Fibroblast of lung (primary cell): ENCODE data around the gene UBN2. TPM values are rescaled to one million over a fixed set of nuclear protein-coding genes. Genes with fewer than 3 reads are reported as not detected.

ENCODE experiments used
- DNase-seq, 2 donors: peaks; one replicate each; pipeline versions ENCODE4 v3.0.0 to v3.0.0-alpha.2; 2010; ENCODE audit warnings: low read depth in 2 of 2
- H2AFZ ChIP-seq: 2 replicates; pipeline ENCODE4 v1.5.1; 2012; ENCODE audit warnings: low read length, control low read depth, inconsistent platforms
- H3K27ac ChIP-seq: 2 replicates; pipeline ENCODE4 v1.5.1; 2011; ENCODE audit warnings: low read length, control low read depth; ENCODE audit not compliant: insufficient read depth
- H3K27me3 ChIP-seq: 2 replicates; pipeline ENCODE4 v1.5.1; 2011; ENCODE audit warnings: mild to moderate bottlenecking, low read length; ENCODE audit not compliant: control insufficient read depth, insufficient read depth
- H3K36me3 ChIP-seq: 2 replicates; pipeline ENCODE4 v1.5.1; 2011; ENCODE audit warnings: low read length; ENCODE audit not compliant: control insufficient read depth, insufficient read depth
- H3K4me1 ChIP-seq: 2 replicates; pipeline ENCODE4 v1.5.1; 2011; ENCODE audit warnings: low read length; ENCODE audit not compliant: control insufficient read depth, insufficient read depth; ENCODE audit errors: extremely low read depth
- H3K4me2 ChIP-seq: 2 replicates; pipeline ENCODE4 v1.5.1; 2011; ENCODE audit warnings: low read length, control low read depth; ENCODE audit not compliant: insufficient read depth; ENCODE audit errors: extremely low read depth
- H3K4me3 ChIP-seq, 4 experiments: fragments of 200-600 bp in 1 of 4; sonication (generic) in 1 of 4; replicated peaks in 1 of 4; 2 replicates each; pipeline ENCODE4 v1.5.1; 2011 to 2016; ENCODE audit warnings: low read length in 4 of 4, low read depth in 3 of 4, mild to moderate bottlenecking in 3 of 4, control low read depth in 2 of 4, inconsistent platforms in 1 of 4, mixed read lengths in 1 of 4; ENCODE audit not compliant: insufficient read depth in 1 of 4; ENCODE audit errors: control extremely low read depth in 1 of 4
- H3K79me2 ChIP-seq: 2 replicates; pipeline ENCODE4 v1.5.1; 2012; ENCODE audit warnings: mild to moderate bottlenecking, low read length, inconsistent platforms; ENCODE audit not compliant: control insufficient read depth, insufficient read depth
- H3K9ac ChIP-seq: 2 replicates; pipeline ENCODE4 v1.5.1; 2011; ENCODE audit warnings: mild to moderate bottlenecking, low read length, control low read depth; ENCODE audit not compliant: insufficient read depth
- H3K9me3 ChIP-seq: 2 replicates; pipeline ENCODE4 v1.5.1; 2012; ENCODE audit warnings: low read depth, low read length; ENCODE audit not compliant: control insufficient read depth, insufficient read depth
- H4K20me1 ChIP-seq: 2 replicates; pipeline ENCODE4 v1.5.1; 2011; ENCODE audit warnings: low read length; ENCODE audit not compliant: control insufficient read depth, insufficient read depth; ENCODE audit errors: extremely low read depth
- EZH2 ChIP-seq: IDR thresholded peaks from 2 replicates; pipeline ENCODE4 v1.5.1; 2012; ENCODE audit warnings: low read length, control low read depth, mild to moderate bottlenecking; ENCODE audit errors: missing control alignments
- polyA plus RNA-seq, 2 donors: library from polyadenylated mRNA; depleted of rRNA in 1 of 2; stranded (reverse) in 1 of 2; unstranded in 1 of 2; fragments of >200 nt; gene quantifications; 2 replicates each; pipeline ENCODE4 v1.2.1, GENCODE V29; 2011 to 2012; ENCODE audit warnings: missing spikeins in 1 of 2
- total RNA-seq: library from RNA; depleted of rRNA; stranded (reverse); fragments of >200 nt; gene quantifications from 2 replicates; pipeline ENCODE4 v1.2.1, GENCODE V29; 2014
- TF ChIP-seq, protein P1 (sequence below), 2 donors: IDR thresholded peaks in 1 of 2; conservative IDR thresholded peaks in 1 of 2; 1 replicate in 1 of 2; 2 replicates in 1 of 2; pipeline ENCODE4 v1.5.1; 2011 to 2012; ENCODE audit warnings: low read length in 2 of 2, control low read depth in 1 of 2, inconsistent platforms in 1 of 2, low read depth in 1 of 2, mild to moderate bottlenecking in 1 of 2

The UBN2 gene
- total and polyA plus RNA-seq, 2 donors (not counting 1 experiment from before 2014, with no cell fraction given): 2.2 to 5.9 TPM

DNA sequence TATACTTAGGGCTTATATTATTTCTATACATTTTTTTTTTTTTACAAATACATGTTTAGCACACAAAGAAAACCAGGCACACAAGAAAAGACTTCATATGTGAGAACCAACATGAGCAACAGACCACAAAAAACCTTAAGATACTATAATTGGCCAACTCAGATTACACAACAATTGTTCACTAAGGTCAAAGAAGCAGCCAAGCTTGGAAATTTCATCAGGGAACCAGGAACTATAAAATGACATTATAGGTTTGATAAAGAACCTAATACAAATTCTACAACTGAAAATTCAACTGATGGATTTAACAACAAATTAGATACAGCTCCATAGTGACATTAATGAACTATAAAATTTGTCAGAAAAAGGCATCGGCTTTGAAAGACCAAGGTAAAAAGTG is 124.3 kb downstream of the UBN2 start:
- Histone ChIP-seq H3K9me3 (no peaks in the 10 kb centered on the region), H3K36me3 (no peaks in the 10 kb centered on the region), H4K20me1 (no peaks in the 10 kb centered on the region), H2AFZ (no peak overlapping the region), H3K9ac (no peak overlapping the region), H3K27ac (no peak overlapping the region), H3K4me2 (no peak overlapping the region), H3K4me1 (no peaks in the 10 kb centered on the region), H3K4me3 (no peak overlapping the region), H3K79me2 (peaks cover 3% of the 10 kb centered on the region), H3K27me3 (no peaks in the 10 kb centered on the region)
- TF ChIP-seq EZH2: no peak
- TF ChIP-seq, protein P1, sequence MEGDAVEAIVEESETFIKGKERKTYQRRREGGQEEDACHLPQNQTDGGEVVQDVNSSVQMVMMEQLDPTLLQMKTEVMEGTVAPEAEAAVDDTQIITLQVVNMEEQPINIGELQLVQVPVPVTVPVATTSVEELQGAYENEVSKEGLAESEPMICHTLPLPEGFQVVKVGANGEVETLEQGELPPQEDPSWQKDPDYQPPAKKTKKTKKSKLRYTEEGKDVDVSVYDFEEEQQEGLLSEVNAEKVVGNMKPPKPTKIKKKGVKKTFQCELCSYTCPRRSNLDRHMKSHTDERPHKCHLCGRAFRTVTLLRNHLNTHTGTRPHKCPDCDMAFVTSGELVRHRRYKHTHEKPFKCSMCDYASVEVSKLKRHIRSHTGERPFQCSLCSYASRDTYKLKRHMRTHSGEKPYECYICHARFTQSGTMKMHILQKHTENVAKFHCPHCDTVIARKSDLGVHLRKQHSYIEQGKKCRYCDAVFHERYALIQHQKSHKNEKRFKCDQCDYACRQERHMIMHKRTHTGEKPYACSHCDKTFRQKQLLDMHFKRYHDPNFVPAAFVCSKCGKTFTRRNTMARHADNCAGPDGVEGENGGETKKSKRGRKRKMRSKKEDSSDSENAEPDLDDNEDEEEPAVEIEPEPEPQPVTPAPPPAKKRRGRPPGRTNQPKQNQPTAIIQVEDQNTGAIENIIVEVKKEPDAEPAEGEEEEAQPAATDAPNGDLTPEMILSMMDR (conservative IDR thresholded peaks at IDR 0.05 in 1 of 2, IDR thresholded peaks at IDR 0.05 in 1 of 2; ENCODE audit: low read depth in 1 of 2, low read length in 2 of 2): no peak
- DNase-seq: peak in 1 of 2 donors; percentile 41

Other genes starting within 250 kb of the UBN2 start
- 0.66 and 0.77 TPM in 2 replicates for gene KIAA1549, start 249.8 kb upstream of the UBN2 start, total RNA-seq
- gene KIAA1549, start 249.8 kb upstream of the UBN2 start, polyA plus RNA-seq: 0.48 and 1.5 TPM in 2 replicates
- gene ZC3HAV1L, start 195.2 kb upstream of the UBN2 start, total RNA-seq: 5.3 and 8.5 TPM in 2 replicates
- gene ZC3HAV1L, start 195.2 kb upstream of the UBN2 start, polyA plus RNA-seq: 5.1 and 8.9 TPM in 2 replicates
- 24.7 and 24.8 TPM in 2 replicates for gene ZC3HAV1, start 121.5 kb upstream of the UBN2 start, total RNA-seq
- gene ZC3HAV1, start 121.5 kb upstream of the UBN2 start, polyA plus RNA-seq: 28.8 and 31.8 TPM in 2 replicates
- 11.0 and 23.0 TPM in 2 replicates for gene FMC1, start 110.1 kb downstream of the UBN2 start, total RNA-seq
- gene FMC1, start 110.1 kb downstream of the UBN2 start, polyA plus RNA-seq: 10.1 and 14.0 TPM in 2 replicates
- gene LUC7L2, start 128.7 kb downstream of the UBN2 start, total RNA-seq: 33.4 and 38.5 TPM in 2 replicates
- gene LUC7L2, start 128.7 kb downstream of the UBN2 start, polyA plus RNA-seq: 45.0 and 48.7 TPM in 2 replicates